HCT116 (cell line): ENCODE results near the gene DENND1C. TPM values are rescaled to one million over a fixed set of nuclear protein-coding genes. Genes with fewer than 3 reads are reported as not detected.

Source experiments
- ATAC-seq: fragments of 200-7000 bp; cut with Tn5 transposase; 2 replicates; pipeline ENCODE4 v1.9.1; 2020; ENCODE audit warnings: mild to moderate bottlenecking, moderate library complexity
- BruUV-seq: library from RNA; stranded (reverse); fragments of 400-500 nt; replicated peaks from 2 replicates; lab custom pipeline; 2021; lab: Mats Ljungman, UMichigan
- CTCF ChIA-PET: fragments of 300-600 bp; sonication (Branson Sonifier 250); formaldehyde crosslinking; loops from one replicate; lab custom pipeline; 2021; ENCODE audit warnings: antibody characterized with exemption; lab: Charles Lee
- POLR2A ChIA-PET: fragments of 300-600, 350-600 bp; sonication (Branson Sonifier 250); formaldehyde crosslinking; loops from one replicate; lab custom pipeline; 2021; ENCODE audit warnings: antibody characterized with exemption; lab: Charles Lee
- RAD21 ChIA-PET, 2 experiments: fragments of 300-600 bp; sonication (Branson Sonifier 250); formaldehyde crosslinking; loops; one replicate each; lab custom pipeline; 2023; ENCODE audit warnings: low total read pairs in 2 of 2; ENCODE audit not compliant: uncharacterized antibody in 2 of 2, unreplicated experiment in 2 of 2, low non-redundant PET in 1 of 2; lab: Charles Lee
- DNase-seq: peaks from one replicate; pipeline ENCODE4 v3.0.0-alpha.2; 2010; ENCODE audit warnings: low read depth, low spot score
- H2AFZ ChIP-seq: fragments of 200-600 bp; shearing (Covaris generic), sonication (generic); 2 replicates; pipeline ENCODE4 v1.6.1; 2017; ENCODE audit warnings: low read depth, mixed run types, mixed read lengths, antibody characterized with exemption, low read length; ENCODE audit not compliant: poor library complexity, severe bottlenecking
- H3K27ac ChIP-seq: 2 replicates; pipeline ENCODE4 v1.5.1; 2012; ENCODE audit warnings: low read depth, low read length
- H3K27me3 ChIP-seq: fragments of 200-600 bp; sonication (generic); 2 replicates; pipeline ENCODE4 v1.6.1; 2016; ENCODE audit warnings: mixed run types, low read length, mixed read lengths; ENCODE audit not compliant: insufficient read depth
- H3K36me3 ChIP-seq, 2 experiments: fragments of 200-500 bp in 1 of 2; fragments of 200-600 bp in 1 of 2; sonication (Bioruptor generic) in 1 of 2; sonication (generic) in 1 of 2; 2 replicates each; pipeline versions ENCODE4 v1.5.1 to v1.6.1; 2014 to 2016; ENCODE audit warnings: low read length in 2 of 2, inconsistent platforms in 1 of 2, mixed read lengths in 1 of 2, mixed run types in 1 of 2; ENCODE audit not compliant: insufficient read depth in 2 of 2, control insufficient read depth in 1 of 2
- H3K4me1 ChIP-seq, 2 experiments: fragments of 200-600 bp in 1 of 2; sonication (generic) in 1 of 2; 2 replicates each; pipeline versions ENCODE4 v1.5.1 to v1.6.1; 2012 to 2017; ENCODE audit warnings: low read length in 2 of 2, inconsistent platforms in 1 of 2, mild to moderate bottlenecking in 1 of 2, mixed read lengths in 1 of 2, mixed run types in 1 of 2, moderate library complexity in 1 of 2; ENCODE audit not compliant: insufficient read depth in 2 of 2, control insufficient read depth in 1 of 2
- H3K4me2 ChIP-seq: fragments of 200-600 bp; sonication (generic); 2 replicates; pipeline ENCODE4 v1.6.1; 2017; ENCODE audit warnings: mixed run types, low read length, mixed read lengths
- H3K4me3 ChIP-seq, 2 experiments: fragments of 200-600 bp in 1 of 2; sonication (generic) in 1 of 2; replicated peaks in 1 of 2; 2 replicates each; pipeline ENCODE4 v1.5.1; 2011 to 2016; ENCODE audit warnings: low read length in 2 of 2, control low read depth in 1 of 2, low read depth in 1 of 2, mild to moderate bottlenecking in 1 of 2, mixed read lengths in 1 of 2, mixed run types in 1 of 2
- H3K79me2 ChIP-seq: fragments of 200-600 bp; sonication (generic); 2 replicates; pipeline ENCODE4 v1.6.1; 2017; ENCODE audit warnings: mild to moderate bottlenecking, mixed run types, low read length, moderate library complexity, mixed read lengths; ENCODE audit not compliant: insufficient read depth
- H3K9ac ChIP-seq: fragments of 200-600 bp; sonication (generic); 2 replicates; pipeline ENCODE4 v1.6.1; 2016; ENCODE audit warnings: low read length, mixed read lengths
- H3K9me2 ChIP-seq: fragments of 200-600 bp; sonication (generic), shearing (Covaris generic); 2 replicates; pipeline ENCODE4 v1.6.1; 2017; ENCODE audit warnings: mixed run types, mild to moderate bottlenecking, moderate library complexity; ENCODE audit not compliant: insufficient read depth
- H3K9me3 ChIP-seq, 2 experiments: fragments of 200-500 bp in 1 of 2; fragments of 200-600 bp in 1 of 2; sonication (Bioruptor generic) in 1 of 2; sonication (generic) in 1 of 2; 2 replicates each; pipeline ENCODE4 v1.6.1; 2014 to 2017; ENCODE audit warnings: low read length in 2 of 2, mixed read lengths in 2 of 2, inconsistent platforms in 1 of 2, low read depth in 1 of 2, mild to moderate bottlenecking in 1 of 2, mixed run types in 1 of 2, moderate library complexity in 1 of 2; ENCODE audit not compliant: control insufficient read depth in 1 of 2, insufficient read depth in 1 of 2
- H4K20me1 ChIP-seq: fragments of 200-600 bp; sonication (generic), shearing (Covaris generic); 2 replicates; pipeline ENCODE4 v1.6.1; 2017; ENCODE audit warnings: mixed run types, mild to moderate bottlenecking, moderate library complexity; ENCODE audit not compliant: insufficient read depth
- ATF3 ChIP-seq: IDR thresholded peaks from 2 replicates; pipeline ENCODE4 v1.6.1; 2012
- CBX3 ChIP-seq: IDR thresholded peaks from 2 replicates; pipeline ENCODE4 v1.6.1; 2012; ENCODE audit warnings: low read depth
- EZH2 ChIP-seq: fragments of 200-600 bp; sonication (generic); IDR thresholded peaks from 2 replicates; pipeline ENCODE4 v1.6.1; 2017; ENCODE audit warnings: antibody characterized with exemption, mixed run types
- POLR2AphosphoS5 ChIP-seq: IDR thresholded peaks from 2 replicates; pipeline ENCODE4 v1.6.1; 2011; ENCODE audit warnings: mild to moderate bottlenecking, low read depth, low read length, moderate library complexity
- SRF ChIP-seq: IDR thresholded peaks from 2 replicates; pipeline ENCODE4 v1.6.1; 2012; ENCODE audit warnings: low read depth
- ZFX ChIP-seq: fragments of 450-650 bp; IDR thresholded peaks from 2 replicates; pipeline ENCODE4 v1.6.1; 2017
- ZNF274 ChIP-seq: fragments of 200-500 bp; sonication (Bioruptor generic); IDR thresholded peaks from 2 replicates; pipeline ENCODE4 v1.6.1; 2014; ENCODE audit warnings: mild to moderate bottlenecking, low read depth, low read length, inconsistent platforms
- intact Hi-C: fragments of 100-400 bp; cut with micrococcal nuclease; formaldehyde crosslinking; loops from 2 replicates; pipeline ENCODE4 v1.10.0; 2022
- total RNA-seq: library from RNA; stranded (reverse); gene quantifications from one replicate; pipeline ENCODE4 v1.2.1, GENCODE V29; 2021; ENCODE audit not compliant: unreplicated experiment
- TF ChIP-seq, protein P1 (sequence below): IDR thresholded peaks from 2 replicates; pipeline ENCODE4 v1.6.1; 2012
- TF ChIP-seq, protein P2 (sequence below), 3 experiments: fragments of 200-600 bp in 1 of 3; sonication (generic) in 1 of 3; IDR thresholded peaks in 2 of 3; conservative IDR thresholded peaks in 1 of 3; 2 replicates each; pipeline ENCODE4 v1.5.1; 2012 to 2017; ENCODE audit warnings: low read depth in 2 of 3, low read length in 2 of 3, antibody characterized with exemption in 1 of 3, borderline replicate concordance in 1 of 3, control low read depth in 1 of 3, mild to moderate bottlenecking in 1 of 3, mixed read lengths in 1 of 3, mixed run types in 1 of 3, moderate library complexity in 1 of 3; ENCODE audit not compliant: insufficient read depth in 1 of 3

Gene DENND1C
- total RNA-seq, 1 experiment from 2014 or later, result 0.54 TPM

DNA sequence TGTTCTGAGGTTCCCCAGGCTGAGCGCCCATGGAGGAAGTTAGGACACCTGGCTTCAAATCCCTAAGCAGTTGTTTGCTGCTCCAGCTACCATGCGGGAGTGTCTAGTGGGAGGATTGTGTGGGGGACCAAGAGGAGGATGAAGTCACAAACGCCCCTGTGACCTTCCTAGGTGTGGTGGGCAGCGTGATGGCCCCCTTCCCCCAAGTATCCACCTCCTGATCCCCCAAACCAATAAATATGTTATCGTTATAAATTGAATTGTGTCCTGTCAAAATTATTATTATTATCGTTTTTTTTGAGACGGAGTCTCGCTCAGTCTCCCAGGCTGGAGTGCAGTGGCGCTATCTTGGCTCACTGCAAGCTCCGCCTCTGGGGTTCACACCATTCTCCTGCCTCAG lies 47.9 kb downstream of the DENND1C start, which contains the start of gene SLC25A41:
Gene SLC25A41, minus strand, starts transcription at position 101 of the 400 bp plus-strand sequence. Its CDS starts 70 bp downstream, at position 31.
- no peak for ATAC-seq
- Histone ChIP-seq H3K4me3 (no peak within 1 kb of the TSS), H3K4me2 (no peak within 1 kb of the TSS), H3K9me2 (no peaks in the 10 kb centered on the region), H2AFZ (no peak within 1 kb of the TSS), H3K27ac (no peak within 1 kb of the TSS), H4K20me1 (no peaks in the 10 kb centered on the region)
- no peak for DNase-seq
- POLR2A ChIA-PET, result no interaction called here
- intact Hi-C loops, result no loop called here
- BruUV-seq, result no TSS peak
- RAD21 ChIA-PET, result no interaction called here
- TF ChIP-seq EZH2, result no peak
- TF ChIP-seq, all 23 proteins: peak for 0
- Histone ChIP-seq H3K4me1 (peaks cover 3 to 7% of the 10 kb centered on the region in 2 experiments; a peak in 3 of 4 replicates), H3K9me3 (no peaks in the 10 kb centered on the region), H3K79me2 (no peaks in the 10 kb centered on the region), H3K27me3 (no peaks in the 10 kb centered on the region), H3K9ac (no peak within 1 kb of the TSS), H3K36me3 (no peaks in the 10 kb centered on the region)
- CTCF ChIA-PET, result no interaction called here

DNA sequence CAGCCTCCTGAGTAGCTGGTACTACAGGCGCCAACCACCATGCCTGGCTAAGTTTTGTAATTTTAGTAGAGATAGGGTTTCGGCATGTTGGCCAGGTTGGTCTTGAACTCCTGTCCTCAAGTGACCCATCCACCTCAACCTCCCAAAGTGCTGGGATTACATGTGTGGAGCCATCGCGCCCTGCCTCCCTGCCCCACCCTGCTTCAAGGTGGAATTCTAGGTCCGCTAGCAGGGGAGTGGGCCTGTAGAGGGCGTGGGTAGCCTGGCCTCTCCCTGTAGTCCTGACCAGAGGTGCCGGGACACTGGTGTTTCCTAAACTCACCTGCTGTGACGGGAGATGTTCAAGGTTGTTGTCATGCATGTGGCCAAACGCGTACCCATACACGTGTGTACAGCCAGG lies 48.4 kb downstream of the DENND1C start:
- Histone ChIP-seq H3K27me3 (no peaks in the 10 kb centered on the region), H3K9ac (no peak overlapping the region), H3K79me2 (no peaks in the 10 kb centered on the region), H3K4me3 (no peak overlapping the region), H3K36me3 (no peaks in the 10 kb centered on the region), H3K4me2 (no peak overlapping the region), H4K20me1 (no peaks in the 10 kb centered on the region), H3K9me3 (no peaks in the 10 kb centered on the region), H2AFZ (no peak overlapping the region), H3K4me1 (peaks cover 3 to 7% of the 10 kb centered on the region in 2 experiments; a peak in 3 of 4 replicates), H3K27ac (no peak overlapping the region), H3K9me2 (no peaks in the 10 kb centered on the region)
- intact Hi-C loops, result no loop called here
- ATAC-seq (no peak), DNase-seq (no peak)
- CTCF ChIA-PET, result no interaction called here
- no TSS peak for BruUV-seq
- POLR2A ChIA-PET, result no interaction called here
- RAD21 ChIA-PET, result no interaction called here
- no peak for TF ChIP-seq ZNF274
- no peak for TF ChIP-seq SRF
- no peak for TF ChIP-seq ZFX
- TF ChIP-seq, protein P1, sequence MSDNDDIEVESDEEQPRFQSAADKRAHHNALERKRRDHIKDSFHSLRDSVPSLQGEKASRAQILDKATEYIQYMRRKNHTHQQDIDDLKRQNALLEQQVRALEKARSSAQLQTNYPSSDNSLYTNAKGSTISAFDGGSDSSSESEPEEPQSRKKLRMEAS, result no peak
- TF ChIP-seq POLR2AphosphoS5, result no peak
- TF ChIP-seq CBX3, result no peak
- no peak for TF ChIP-seq ATF3
- TF ChIP-seq, protein P2, sequence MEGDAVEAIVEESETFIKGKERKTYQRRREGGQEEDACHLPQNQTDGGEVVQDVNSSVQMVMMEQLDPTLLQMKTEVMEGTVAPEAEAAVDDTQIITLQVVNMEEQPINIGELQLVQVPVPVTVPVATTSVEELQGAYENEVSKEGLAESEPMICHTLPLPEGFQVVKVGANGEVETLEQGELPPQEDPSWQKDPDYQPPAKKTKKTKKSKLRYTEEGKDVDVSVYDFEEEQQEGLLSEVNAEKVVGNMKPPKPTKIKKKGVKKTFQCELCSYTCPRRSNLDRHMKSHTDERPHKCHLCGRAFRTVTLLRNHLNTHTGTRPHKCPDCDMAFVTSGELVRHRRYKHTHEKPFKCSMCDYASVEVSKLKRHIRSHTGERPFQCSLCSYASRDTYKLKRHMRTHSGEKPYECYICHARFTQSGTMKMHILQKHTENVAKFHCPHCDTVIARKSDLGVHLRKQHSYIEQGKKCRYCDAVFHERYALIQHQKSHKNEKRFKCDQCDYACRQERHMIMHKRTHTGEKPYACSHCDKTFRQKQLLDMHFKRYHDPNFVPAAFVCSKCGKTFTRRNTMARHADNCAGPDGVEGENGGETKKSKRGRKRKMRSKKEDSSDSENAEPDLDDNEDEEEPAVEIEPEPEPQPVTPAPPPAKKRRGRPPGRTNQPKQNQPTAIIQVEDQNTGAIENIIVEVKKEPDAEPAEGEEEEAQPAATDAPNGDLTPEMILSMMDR (IDR thresholded peaks at IDR 0.05 in 2 of 3, conservative IDR thresholded peaks at IDR 0.05 in 1 of 3; ENCODE audit: borderline replicate concordance in 1 of 3, insufficient read depth in 1 of 3, low read depth in 2 of 3, low read length in 2 of 3), result no peak
